ENCODE results near the gene AUP1. TPM values are rescaled to one million over a fixed set of nuclear protein-coding genes. Genes with fewer than 3 reads are reported as not detected.

The AUP1 gene
- total RNA-seq, 4 donors from 2014 or later = 79.9 to 142 (median 105) TPM

DNA sequence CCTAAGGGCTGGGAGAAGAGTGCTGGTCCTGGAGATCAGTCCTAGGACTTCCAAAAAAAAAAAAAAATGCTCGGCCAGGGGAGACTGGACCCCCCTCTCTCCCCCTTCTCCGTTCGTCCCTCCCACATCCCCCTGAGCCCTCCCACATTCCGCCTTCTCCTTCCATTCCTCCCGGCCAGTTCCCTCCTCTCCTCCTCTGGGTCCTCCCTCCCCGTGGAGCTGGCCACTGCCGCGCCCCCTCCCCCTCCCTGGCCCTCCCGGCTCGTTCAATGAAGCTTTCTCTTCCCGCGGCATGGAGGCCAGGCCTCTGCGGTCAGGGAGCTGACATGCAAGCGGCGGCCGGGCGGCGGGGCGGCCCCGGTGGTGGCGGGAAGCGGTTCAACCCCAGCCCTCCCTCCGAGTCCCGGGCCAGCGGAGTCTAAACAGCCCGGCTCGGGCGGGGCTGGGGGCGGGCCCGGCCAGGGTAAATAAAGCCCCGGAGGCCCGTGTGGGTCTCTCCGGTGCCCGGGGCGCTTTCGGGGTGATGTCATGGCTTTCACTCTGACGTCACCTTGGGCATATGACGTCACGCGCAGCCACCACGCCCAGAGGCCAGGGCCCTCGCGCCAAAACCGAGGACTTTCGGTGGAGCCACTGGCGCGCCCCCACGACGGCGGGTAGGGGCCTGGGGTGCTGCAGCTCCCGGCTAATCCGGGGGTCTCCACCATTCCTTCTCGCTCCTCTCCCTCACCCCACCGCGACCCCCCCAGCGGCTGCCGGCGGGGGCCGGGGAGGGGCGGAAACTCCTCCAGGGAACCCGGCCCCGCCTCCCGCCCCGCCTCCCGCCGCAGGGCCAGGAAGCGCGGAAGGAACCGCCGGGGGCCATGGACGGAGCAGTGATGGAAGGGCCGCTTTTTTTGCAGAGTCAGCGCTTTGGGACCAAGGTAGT, 24.6 kb upstream of the AUP1 start, which contains the start of the genes DOK1 and LOXL3:
TSS of gene DOK1 (plus strand) at position 829 of the 928 bp plus-strand sequence. CDS start at position 864, 35 bp downstream.
TSS of gene LOXL3 (minus strand) at position 51 of the 928 bp plus-strand sequence. CDS start 1,308 bp downstream, outside the sequence.
- intact Hi-C loops (cut with DNase I) = no loop called here
- TF ChIP-seq, protein P1, sequence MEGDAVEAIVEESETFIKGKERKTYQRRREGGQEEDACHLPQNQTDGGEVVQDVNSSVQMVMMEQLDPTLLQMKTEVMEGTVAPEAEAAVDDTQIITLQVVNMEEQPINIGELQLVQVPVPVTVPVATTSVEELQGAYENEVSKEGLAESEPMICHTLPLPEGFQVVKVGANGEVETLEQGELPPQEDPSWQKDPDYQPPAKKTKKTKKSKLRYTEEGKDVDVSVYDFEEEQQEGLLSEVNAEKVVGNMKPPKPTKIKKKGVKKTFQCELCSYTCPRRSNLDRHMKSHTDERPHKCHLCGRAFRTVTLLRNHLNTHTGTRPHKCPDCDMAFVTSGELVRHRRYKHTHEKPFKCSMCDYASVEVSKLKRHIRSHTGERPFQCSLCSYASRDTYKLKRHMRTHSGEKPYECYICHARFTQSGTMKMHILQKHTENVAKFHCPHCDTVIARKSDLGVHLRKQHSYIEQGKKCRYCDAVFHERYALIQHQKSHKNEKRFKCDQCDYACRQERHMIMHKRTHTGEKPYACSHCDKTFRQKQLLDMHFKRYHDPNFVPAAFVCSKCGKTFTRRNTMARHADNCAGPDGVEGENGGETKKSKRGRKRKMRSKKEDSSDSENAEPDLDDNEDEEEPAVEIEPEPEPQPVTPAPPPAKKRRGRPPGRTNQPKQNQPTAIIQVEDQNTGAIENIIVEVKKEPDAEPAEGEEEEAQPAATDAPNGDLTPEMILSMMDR (IDR thresholded peaks at IDR 0.05) = no peak
- TF ChIP-seq POLR2A (IDR thresholded peaks at IDR 0.05) = peak in 1 of 4 donors; percentile 47
- H3K27me3 ChIP-seq = peaks cover 0 to 43% (median 0%) of the 10 kb centered on the region in 4 donors
- peak; percentile 22 for DNase-seq
- peaks cover 14 to 44% (median 17%) of the 10 kb centered on the region in 3 donors for H3K4me1 ChIP-seq
- peaks cover 0 to 8% (median 0%) of the 10 kb centered on the region in 3 donors for H3K36me3 ChIP-seq
- H3K9me3 ChIP-seq = no peaks in the 10 kb centered on the region
- peak within 1 kb of the TSS; percentile 73 to 89 (median 82) for H3K27ac ChIP-seq
- peak within 1 kb of the TSS; percentile 45 to 70 (median 65) for H3K4me3 ChIP-seq
- WGBS, 2 donors = 0 to 5% methylated on average over 4 to 8 of the region's 73 CpGs

- H3K9me3 ChIP-seq = no peaks in the 10 kb centered on the region
- intact Hi-C loops (cut with DNase I) = no loop called here
- TF ChIP-seq, protein P1 (IDR thresholded peaks at IDR 0.05) = no peak
- no peak for TF ChIP-seq POLR2A (IDR thresholded peaks at IDR 0.05)
- no peak for DNase-seq
- H3K4me3 ChIP-seq = peak overlapping the region; percentile 45 to 70 (median 65)
- H3K27me3 ChIP-seq = peaks cover 0 to 53% (median 0%) of the 10 kb centered on the region in 4 donors
- peak overlapping the region; percentile 73 to 89 (median 82) for H3K27ac ChIP-seq
- peaks cover 14 to 54% (median 26%) of the 10 kb centered on the region in 3 donors for H3K4me1 ChIP-seq
- WGBS, 2 donors = 60 to 67% methylated on average over 16 to 19 of the region's 27 CpGs
- peaks cover 0 to 8% (median 0%) of the 10 kb centered on the region in 3 donors for H3K36me3 ChIP-seq
Observed at GRCh38 chr2:74552914-74553811, 23.7 kb upstream of the AUP1 start.

DNA sequence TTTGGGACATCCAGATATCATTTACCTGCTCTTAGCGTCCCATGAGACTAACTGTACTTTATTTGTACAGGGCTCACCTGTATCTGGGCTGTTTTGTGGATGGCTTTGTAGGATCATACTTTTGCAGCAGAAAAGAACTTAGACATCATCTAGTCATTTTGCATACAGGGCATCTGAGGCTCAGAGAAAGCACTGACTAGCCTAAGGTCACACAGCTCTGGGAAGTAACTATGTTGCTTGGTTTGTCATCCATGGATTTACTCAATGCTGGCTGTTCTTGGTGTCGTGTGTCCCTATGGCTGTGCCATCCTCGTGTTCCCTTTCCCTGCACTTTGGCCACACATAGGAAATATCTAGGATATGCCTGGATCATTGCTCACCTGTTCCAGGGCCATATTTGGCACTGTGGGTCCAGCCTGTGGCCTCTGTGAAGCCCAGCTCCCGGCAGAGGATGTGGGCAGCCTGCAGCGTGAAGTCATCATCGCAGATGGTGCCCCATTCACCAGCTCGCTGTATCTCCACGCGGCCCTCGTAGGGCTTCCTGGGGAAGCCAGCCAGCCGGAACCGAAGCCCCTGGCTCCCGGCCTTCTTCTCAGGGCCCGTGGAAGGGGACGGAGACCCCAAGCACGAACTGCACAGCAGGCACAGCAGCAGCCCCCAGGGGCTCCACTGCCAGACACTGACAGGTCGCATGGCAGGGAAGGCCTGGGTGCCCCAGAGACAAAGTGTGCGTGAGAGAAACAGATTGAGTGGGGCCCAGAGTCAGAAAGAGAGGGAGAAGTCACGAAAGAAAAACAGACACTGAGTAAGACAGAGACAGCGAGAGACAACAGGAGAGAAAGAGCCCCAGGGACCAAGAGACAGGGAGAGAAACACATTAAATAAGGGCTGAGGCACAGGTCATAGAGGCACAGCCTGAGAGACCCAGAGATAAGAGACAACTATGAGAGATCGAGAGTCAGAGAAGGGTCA, 22.7 kb upstream of the AUP1 start:
- WGBS, 2 donors = 74 to 88% methylated on average over 8 to 14 of the region's 21 CpGs
- peaks cover 0 to 8% (median 0%) of the 10 kb centered on the region in 3 donors for H3K36me3 ChIP-seq
- H3K27ac ChIP-seq = no peak overlapping the region
- H3K27me3 ChIP-seq = peaks cover 0 to 57% (median 0%) of the 10 kb centered on the region in 4 donors
- no peak for TF ChIP-seq POLR2A (IDR thresholded peaks at IDR 0.05)
- TF ChIP-seq, protein P1 (IDR thresholded peaks at IDR 0.05) = no peak
- H3K4me1 ChIP-seq = peaks cover 14 to 55% (median 26%) of the 10 kb centered on the region in 3 donors
- H3K9me3 ChIP-seq = no peaks in the 10 kb centered on the region
- H3K4me3 ChIP-seq = no peak overlapping the region
- no peak for DNase-seq
- intact Hi-C loops (cut with DNase I) = no loop called here

DNA sequence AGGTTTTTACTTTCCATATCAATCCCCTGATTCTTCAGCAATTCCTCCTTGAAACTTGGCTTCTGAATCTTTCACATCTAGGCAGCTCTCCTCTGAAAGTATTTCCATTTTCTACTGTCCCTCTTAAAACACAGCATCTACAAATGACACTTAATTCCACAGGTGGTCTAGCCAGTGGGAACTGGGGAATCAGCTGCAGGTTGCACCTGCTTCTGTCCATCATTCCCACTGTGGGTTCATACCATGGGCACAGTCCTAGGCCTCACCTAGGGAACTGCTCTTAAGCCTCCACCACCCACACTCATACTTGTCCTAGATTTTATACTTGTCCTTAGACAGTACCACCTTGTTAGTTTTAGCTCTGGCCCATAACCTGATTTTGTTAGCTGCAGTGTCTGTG, 22.0 kb upstream of the AUP1 start:
- intact Hi-C loops (cut with DNase I) = no loop called here

More for the DNA sequence above, 22.0 kb upstream of the AUP1 start:
- H3K36me3 ChIP-seq = peaks cover 0 to 5% (median 0%) of the 10 kb centered on the region in 3 donors
- no peak overlapping the region for H3K27ac ChIP-seq
- no peak overlapping the region for H3K4me3 ChIP-seq
- H3K4me1 ChIP-seq = peaks cover 14 to 55% (median 26%) of the 10 kb centered on the region in 3 donors
- no peak for DNase-seq
- TF ChIP-seq POLR2A (IDR thresholded peaks at IDR 0.05) = no peak
- H3K27me3 ChIP-seq = peaks cover 0 to 57% (median 0%) of the 10 kb centered on the region in 4 donors
- H3K9me3 ChIP-seq = no peaks in the 10 kb centered on the region

Data from esophagus squamous epithelium (tissue), 5 donors.